ENCODE results near the gene RALGAPB. TPM values are rescaled to one million over a fixed set of nuclear protein-coding genes. Genes with fewer than 3 reads are reported as not detected.

The RALGAPB gene
- total RNA-seq, 2 donors from 2014 or later, result 24.8 to 30.1 TPM

- Mint-ChIP-seq H3K4me1 (no peaks in the 10 kb centered on the region), H3K27ac (peak overlapping the region; percentile 11), H3K9me3 (no peaks in the 10 kb centered on the region), H3K4me3 (no peak overlapping the region), H3K36me3 (ENCODE audit: low read depth) (peaks cover 22% of the 10 kb centered on the region), H3K27me3 (no peaks in the 10 kb centered on the region)
- ATAC-seq (replicated peaks), result no peak
These were observed 87.1 kb downstream of the RALGAPB start for GRCh38 chr20:38559764-38560163.

GRCh38 chr20:38563802-38564431 is 91.3 kb downstream of the RALGAPB start:
- H3K27ac Mint-ChIP-seq, result peak overlapping the region; percentile 13
- no peak overlapping the region for H3K4me3 Mint-ChIP-seq
- no peaks in the 10 kb centered on the region for H3K9me3 Mint-ChIP-seq
- no peaks in the 10 kb centered on the region for H3K27me3 Mint-ChIP-seq
- no peaks in the 10 kb centered on the region for H3K4me1 Mint-ChIP-seq
- ATAC-seq (replicated peaks), result no peak
- peaks cover 64% of the 10 kb centered on the region for H3K36me3 Mint-ChIP-seq (ENCODE audit: low read depth)

- peak overlapping the region; percentile 13 for H3K27ac Mint-ChIP-seq
- H3K27me3 Mint-ChIP-seq, result no peaks in the 10 kb centered on the region
- H3K4me3 Mint-ChIP-seq, result no peak overlapping the region
These were observed 92.0 kb downstream of the RALGAPB start for GRCh38 chr20:38564680-38565079.

GRCh38 chr20:38566036-38566598 is 93.5 kb downstream of the RALGAPB start:
- Mint-ChIP-seq H3K9me3 (no peaks in the 10 kb centered on the region), H3K27me3 (no peaks in the 10 kb centered on the region), H3K4me3 (no peak overlapping the region), H3K27ac (no peak overlapping the region), H3K36me3 (ENCODE audit: low read depth) (peaks cover 86% of the 10 kb centered on the region), H3K4me1 (no peaks in the 10 kb centered on the region)
- ATAC-seq (replicated peaks), result no peak

More at GRCh38 chr20:38564680-38565079, 92.0 kb downstream of the RALGAPB start:
- ATAC-seq (replicated peaks), result no peak
- Mint-ChIP-seq H3K9me3 (no peaks in the 10 kb centered on the region), H3K36me3 (ENCODE audit: low read depth) (peaks cover 71% of the 10 kb centered on the region), H3K4me1 (no peaks in the 10 kb centered on the region)

GRCh38 chr20:38569747-38570525 is 97.3 kb downstream of the RALGAPB start:
- Mint-ChIP-seq H3K27me3 (no peaks in the 10 kb centered on the region), H3K4me1 (no peaks in the 10 kb centered on the region), H3K27ac (peak overlapping the region; percentile 60), H3K36me3 (ENCODE audit: low read depth) (peaks cover 94% of the 10 kb centered on the region), H3K4me3 (no peak overlapping the region), H3K9me3 (no peaks in the 10 kb centered on the region)
- ATAC-seq (replicated peaks), result no peak

- Mint-ChIP-seq H3K9me3 (no peaks in the 10 kb centered on the region), H3K4me3 (no peak overlapping the region), H3K27ac (no peak overlapping the region), H3K36me3 (ENCODE audit: low read depth) (peaks cover 80% of the 10 kb centered on the region), H3K27me3 (no peaks in the 10 kb centered on the region), H3K4me1 (no peaks in the 10 kb centered on the region)
- no peak for ATAC-seq (replicated peaks)
These were observed 100.8 kb downstream of the RALGAPB start for GRCh38 chr20:38573413-38573812.

GRCh38 chr20:38579219-38579910 is 106.7 kb downstream of the RALGAPB start:
- no peak overlapping the region for H3K4me3 Mint-ChIP-seq
- peaks cover 26% of the 10 kb centered on the region for H3K36me3 Mint-ChIP-seq (ENCODE audit: low read depth)
- no peaks in the 10 kb centered on the region for H3K4me1 Mint-ChIP-seq
- ATAC-seq (replicated peaks), result no peak
- H3K9me3 Mint-ChIP-seq, result no peaks in the 10 kb centered on the region
- peak overlapping the region; percentile 36 for H3K27ac Mint-ChIP-seq
- no peaks in the 10 kb centered on the region for H3K27me3 Mint-ChIP-seq

- Mint-ChIP-seq H3K4me3 (no peak overlapping the region), H3K27ac (no peak overlapping the region), H3K9me3 (no peaks in the 10 kb centered on the region), H3K4me1 (no peaks in the 10 kb centered on the region), H3K36me3 (ENCODE audit: low read depth) (peaks cover 21% of the 10 kb centered on the region), H3K27me3 (no peaks in the 10 kb centered on the region)
- no peak for ATAC-seq (replicated peaks)
These were observed 107.3 kb downstream of the RALGAPB start for GRCh38 chr20:38579921-38580320.

GRCh38 chr20:38581013-38581412 is 108.4 kb downstream of the RALGAPB start, which contains the start of gene ADIG:
Gene ADIG, plus strand, starts transcription at chr20:38581197. Its CDS starts 54 bp downstream, at chr20:38581251.
- no peaks in the 10 kb centered on the region for H3K27me3 Mint-ChIP-seq
- peaks cover 11% of the 10 kb centered on the region for H3K36me3 Mint-ChIP-seq (ENCODE audit: low read depth)
- H3K27ac Mint-ChIP-seq, result no peak within 1 kb of the TSS
- no peak for ATAC-seq (replicated peaks)
- H3K9me3 Mint-ChIP-seq, result no peaks in the 10 kb centered on the region
- no peaks in the 10 kb centered on the region for H3K4me1 Mint-ChIP-seq
- no peak within 1 kb of the TSS for H3K4me3 Mint-ChIP-seq

GRCh38 chr20:38581830-38582358 is 109.3 kb downstream of the RALGAPB start:
- Mint-ChIP-seq H3K4me1 (no peaks in the 10 kb centered on the region), H3K4me3 (no peak overlapping the region), H3K27me3 (no peaks in the 10 kb centered on the region), H3K9me3 (no peaks in the 10 kb centered on the region), H3K27ac (no peak overlapping the region), H3K36me3 (ENCODE audit: low read depth) (peaks cover 2% of the 10 kb centered on the region)
- ATAC-seq (replicated peaks), result no peak

GRCh38 chr20:38583306-38583705 is 110.7 kb downstream of the RALGAPB start:
- ATAC-seq (replicated peaks), result no peak
- no peaks in the 10 kb centered on the region for H3K36me3 Mint-ChIP-seq (ENCODE audit: low read depth)
- no peaks in the 10 kb centered on the region for H3K9me3 Mint-ChIP-seq
- H3K27ac Mint-ChIP-seq, result no peak overlapping the region
- no peak overlapping the region for H3K4me3 Mint-ChIP-seq
- no peaks in the 10 kb centered on the region for H3K27me3 Mint-ChIP-seq
- H3K4me1 Mint-ChIP-seq, result no peaks in the 10 kb centered on the region

GRCh38 chr20:38584099-38584763 is 111.6 kb downstream of the RALGAPB start:
- H3K36me3 Mint-ChIP-seq (ENCODE audit: low read depth), result no peaks in the 10 kb centered on the region
- no peaks in the 10 kb centered on the region for H3K4me1 Mint-ChIP-seq
- no peaks in the 10 kb centered on the region for H3K9me3 Mint-ChIP-seq
- no peak overlapping the region for H3K4me3 Mint-ChIP-seq
- H3K27me3 Mint-ChIP-seq, result no peaks in the 10 kb centered on the region
- H3K27ac Mint-ChIP-seq, result no peak overlapping the region
- ATAC-seq (replicated peaks), result no peak

- H3K36me3 Mint-ChIP-seq (ENCODE audit: low read depth), result no peaks in the 10 kb centered on the region
- ATAC-seq (replicated peaks), result no peak
- no peak overlapping the region for H3K27ac Mint-ChIP-seq
- H3K4me1 Mint-ChIP-seq, result no peaks in the 10 kb centered on the region
- no peaks in the 10 kb centered on the region for H3K27me3 Mint-ChIP-seq
- H3K9me3 Mint-ChIP-seq, result no peaks in the 10 kb centered on the region
- H3K4me3 Mint-ChIP-seq, result no peak overlapping the region
These were observed 112.9 kb downstream of the RALGAPB start for GRCh38 chr20:38585404-38586180.
